Activated CD4-positive, CD25-positive, alpha-beta regulatory T cell treated with anti-CD3 and anti-CD28 coated beads, Interleukin-2, amount 50 U/mL, for 24 hours (primary cell): ENCODE data around the gene FLYWCH2.
A peak's percentile ranks its signal among the peaks of the same experiment; 100 is the strongest.
"Not testable (repeated sequence)": the region's sequence is repeated elsewhere in the genome, so short reads cannot be mapped to it uniquely, and the experiment has no call there.

Experiments used
- ATAC-seq, 2 donors: fragments of 150-1000 bp; cut with Tn5 transposase; one replicate each; pipeline ENCODE4 v1.10.0; 2021; ENCODE audit warnings: mild to moderate bottlenecking in 1 of 2, moderate library complexity in 1 of 2

Gene FLYWCH2

GRCh38 chr16:2884041-2884451 is 1.0 kb downstream of the FLYWCH2 start:
- ATAC-seq, result no peak

- no peak for ATAC-seq
Measured at GRCh38 chr16:2894231-2894630, 11.2 kb downstream of the FLYWCH2 start.

GRCh38 chr16:2895813-2896212 is 12.8 kb downstream of the FLYWCH2 start:
- no peak for ATAC-seq

GRCh38 chr16:2896480-2897010 is 13.5 kb downstream of the FLYWCH2 start:
- no peak for ATAC-seq

- peak; percentile 58 to 75 for ATAC-seq
Measured at GRCh38 chr16:2897110-2897509, 14.1 kb downstream of the FLYWCH2 start.

GRCh38 chr16:2898831-2899563 is 16.0 kb downstream of the FLYWCH2 start:
- no peak for ATAC-seq

GRCh38 chr16:2899564-2900072 is 16.6 kb downstream of the FLYWCH2 start:
- no peak for ATAC-seq

- no peak for ATAC-seq
Measured at GRCh38 chr16:2900526-2901075, 17.6 kb downstream of the FLYWCH2 start.

- ATAC-seq, result no peak
Measured at GRCh38 chr16:2902337-2903130, 19.5 kb downstream of the FLYWCH2 start.

GRCh38 chr16:2904100-2904921 is 21.3 kb downstream of the FLYWCH2 start:
- peak; percentile 61 to 69 for ATAC-seq

- peak; percentile 2 to 14 for ATAC-seq
Measured at GRCh38 chr16:2904922-2905240, 21.9 kb downstream of the FLYWCH2 start.

GRCh38 chr16:2905241-2905987 is 22.4 kb downstream of the FLYWCH2 start:
- ATAC-seq, result peak; percentile 74 to 77

- ATAC-seq, result no peak
Measured at GRCh38 chr16:2905988-2906387, 23.0 kb downstream of the FLYWCH2 start.

GRCh38 chr16:2907084-2907753 is 24.2 kb downstream of the FLYWCH2 start:
- not testable (repeated sequence) for ATAC-seq

- no peak for ATAC-seq
Measured at GRCh38 chr16:2910441-2910969, 27.5 kb downstream of the FLYWCH2 start.

GRCh38 chr16:2911638-2912329 is 28.8 kb downstream of the FLYWCH2 start, which contains the start of gene FLYWCH1:
Gene FLYWCH1, plus strand, starts transcription at chr16:2911931. Its CDS starts 17,755 bp downstream, at chr16:2929686.
- ATAC-seq, result peak; percentile 93 to 96

GRCh38 chr16:2912330-2913199 is 29.6 kb downstream of the FLYWCH2 start:
- peak; percentile 24 to 36 for ATAC-seq

GRCh38 chr16:2913603-2914002 is 30.6 kb downstream of the FLYWCH2 start:
- ATAC-seq, result no peak

- ATAC-seq, result no peak
Measured at GRCh38 chr16:2914233-2914632, 31.2 kb downstream of the FLYWCH2 start.
